Panc1 (cell line): ENCODE data around the gene PCP4L1.

Source experiments
- POLR2AphosphoS5 ChIP-seq: IDR thresholded peaks from 2 replicates; pipeline ENCODE4 v1.6.1; 2012; ENCODE audit warnings: mild to moderate bottlenecking, low read depth, low read length, moderate library complexity
- SIN3A ChIP-seq: IDR thresholded peaks from 2 replicates; pipeline ENCODE4 v1.6.1; 2012; ENCODE audit warnings: low read depth, mild to moderate bottlenecking, low read length, moderate library complexity, borderline replicate concordance; ENCODE audit not compliant: insufficient read depth
- TCF7L2 ChIP-seq: IDR thresholded peaks from 2 replicates; pipeline ENCODE4 v1.6.1; 2011; ENCODE audit warnings: mild to moderate bottlenecking, low read depth, low read length, inconsistent platforms
- TF ChIP-seq, protein P1 (sequence below): fragments of 450-650 bp; IDR thresholded peaks from 2 replicates; pipeline ENCODE4 v1.5.1; 2017; ENCODE audit warnings: mild to moderate bottlenecking
- TF ChIP-seq, protein P2 (sequence below), 2 experiments: IDR thresholded peaks; 2 replicates each; pipeline ENCODE4 v1.6.1; 2011 to 2012; ENCODE audit warnings: low read depth in 2 of 2, control low read depth in 1 of 2, low read length in 1 of 2, mild to moderate bottlenecking in 1 of 2, moderate library complexity in 1 of 2; ENCODE audit not compliant: insufficient read depth in 1 of 2

DNA sequence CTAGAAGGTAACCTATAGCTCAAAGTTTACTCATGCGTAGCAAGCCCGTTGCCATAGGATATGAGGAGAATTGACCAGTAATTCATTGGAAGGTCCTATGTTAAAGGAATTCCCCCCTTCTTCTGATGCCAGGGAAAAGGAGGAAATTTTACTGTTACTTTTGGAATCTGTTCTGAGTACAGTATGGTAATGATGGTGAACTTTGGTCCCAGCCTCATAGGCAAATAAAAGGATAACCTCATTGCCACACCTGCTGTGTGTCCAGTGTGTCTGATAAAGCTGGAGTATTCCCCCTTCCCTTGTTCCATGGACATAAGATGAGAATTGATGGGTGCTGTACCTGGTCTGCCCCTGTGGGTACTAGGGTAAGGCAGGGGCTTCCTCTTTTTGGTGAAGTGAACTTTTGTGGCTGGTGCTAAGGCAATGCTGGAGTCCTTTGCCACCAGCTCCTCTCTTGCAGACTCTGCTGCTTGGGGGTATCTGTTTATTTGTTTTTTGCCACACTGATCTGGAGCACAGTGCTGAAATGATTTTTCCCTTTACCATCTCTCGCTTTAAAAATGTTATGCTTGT, 29.0 kb downstream of the PCP4L1 start:
- TF ChIP-seq POLR2AphosphoS5 (no peak), TCF7L2 (no peak), SIN3A (no peak)
- TF ChIP-seq, protein P1, sequence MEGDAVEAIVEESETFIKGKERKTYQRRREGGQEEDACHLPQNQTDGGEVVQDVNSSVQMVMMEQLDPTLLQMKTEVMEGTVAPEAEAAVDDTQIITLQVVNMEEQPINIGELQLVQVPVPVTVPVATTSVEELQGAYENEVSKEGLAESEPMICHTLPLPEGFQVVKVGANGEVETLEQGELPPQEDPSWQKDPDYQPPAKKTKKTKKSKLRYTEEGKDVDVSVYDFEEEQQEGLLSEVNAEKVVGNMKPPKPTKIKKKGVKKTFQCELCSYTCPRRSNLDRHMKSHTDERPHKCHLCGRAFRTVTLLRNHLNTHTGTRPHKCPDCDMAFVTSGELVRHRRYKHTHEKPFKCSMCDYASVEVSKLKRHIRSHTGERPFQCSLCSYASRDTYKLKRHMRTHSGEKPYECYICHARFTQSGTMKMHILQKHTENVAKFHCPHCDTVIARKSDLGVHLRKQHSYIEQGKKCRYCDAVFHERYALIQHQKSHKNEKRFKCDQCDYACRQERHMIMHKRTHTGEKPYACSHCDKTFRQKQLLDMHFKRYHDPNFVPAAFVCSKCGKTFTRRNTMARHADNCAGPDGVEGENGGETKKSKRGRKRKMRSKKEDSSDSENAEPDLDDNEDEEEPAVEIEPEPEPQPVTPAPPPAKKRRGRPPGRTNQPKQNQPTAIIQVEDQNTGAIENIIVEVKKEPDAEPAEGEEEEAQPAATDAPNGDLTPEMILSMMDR, result no peak
- TF ChIP-seq, protein P2, sequence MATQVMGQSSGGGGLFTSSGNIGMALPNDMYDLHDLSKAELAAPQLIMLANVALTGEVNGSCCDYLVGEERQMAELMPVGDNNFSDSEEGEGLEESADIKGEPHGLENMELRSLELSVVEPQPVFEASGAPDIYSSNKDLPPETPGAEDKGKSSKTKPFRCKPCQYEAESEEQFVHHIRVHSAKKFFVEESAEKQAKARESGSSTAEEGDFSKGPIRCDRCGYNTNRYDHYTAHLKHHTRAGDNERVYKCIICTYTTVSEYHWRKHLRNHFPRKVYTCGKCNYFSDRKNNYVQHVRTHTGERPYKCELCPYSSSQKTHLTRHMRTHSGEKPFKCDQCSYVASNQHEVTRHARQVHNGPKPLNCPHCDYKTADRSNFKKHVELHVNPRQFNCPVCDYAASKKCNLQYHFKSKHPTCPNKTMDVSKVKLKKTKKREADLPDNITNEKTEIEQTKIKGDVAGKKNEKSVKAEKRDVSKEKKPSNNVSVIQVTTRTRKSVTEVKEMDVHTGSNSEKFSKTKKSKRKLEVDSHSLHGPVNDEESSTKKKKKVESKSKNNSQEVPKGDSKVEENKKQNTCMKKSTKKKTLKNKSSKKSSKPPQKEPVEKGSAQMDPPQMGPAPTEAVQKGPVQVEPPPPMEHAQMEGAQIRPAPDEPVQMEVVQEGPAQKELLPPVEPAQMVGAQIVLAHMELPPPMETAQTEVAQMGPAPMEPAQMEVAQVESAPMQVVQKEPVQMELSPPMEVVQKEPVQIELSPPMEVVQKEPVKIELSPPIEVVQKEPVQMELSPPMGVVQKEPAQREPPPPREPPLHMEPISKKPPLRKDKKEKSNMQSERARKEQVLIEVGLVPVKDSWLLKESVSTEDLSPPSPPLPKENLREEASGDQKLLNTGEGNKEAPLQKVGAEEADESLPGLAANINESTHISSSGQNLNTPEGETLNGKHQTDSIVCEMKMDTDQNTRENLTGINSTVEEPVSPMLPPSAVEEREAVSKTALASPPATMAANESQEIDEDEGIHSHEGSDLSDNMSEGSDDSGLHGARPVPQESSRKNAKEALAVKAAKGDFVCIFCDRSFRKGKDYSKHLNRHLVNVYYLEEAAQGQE (IDR thresholded peaks at IDR 0.05; ENCODE audit: insufficient read depth in 1 of 2, low read depth in 2 of 2, low read length in 1 of 2), result no peak
